HG02623 (cell line): ENCODE results near the gene HORMAD2.
"Not testable (repeated sequence)": the region's sequence is repeated elsewhere in the genome, so short reads cannot be mapped to it uniquely, and the experiment has no call there.

ENCODE experiments used
- ATAC-seq: cut with Tn5 transposase; IDR thresholded peaks from one replicate; pipeline ENCODE4 v1.9.1; 2021; ENCODE audit warnings: moderate library complexity; ENCODE audit not compliant: unreplicated experiment

HORMAD2 gene

DNA sequence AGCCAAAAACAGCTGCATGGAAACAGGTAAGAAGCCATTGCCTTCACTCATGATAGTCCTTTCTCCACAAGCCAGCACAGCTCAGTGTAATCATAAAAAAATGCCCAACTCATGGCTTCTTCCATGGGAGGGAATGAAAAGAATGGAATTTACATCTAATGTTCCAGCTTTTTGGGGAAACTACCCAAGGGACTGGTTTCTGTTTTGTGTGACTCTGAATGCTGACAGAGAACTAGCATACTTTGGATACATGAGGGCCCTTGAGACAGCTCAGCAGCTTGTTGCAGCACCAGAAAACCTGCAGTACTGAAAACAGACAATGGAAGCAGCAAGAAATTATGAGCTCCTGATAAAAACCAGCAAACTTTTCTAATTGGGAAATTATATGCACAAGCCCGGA is 24.2 kb upstream of the HORMAD2 start:
- no peak for ATAC-seq

DNA sequence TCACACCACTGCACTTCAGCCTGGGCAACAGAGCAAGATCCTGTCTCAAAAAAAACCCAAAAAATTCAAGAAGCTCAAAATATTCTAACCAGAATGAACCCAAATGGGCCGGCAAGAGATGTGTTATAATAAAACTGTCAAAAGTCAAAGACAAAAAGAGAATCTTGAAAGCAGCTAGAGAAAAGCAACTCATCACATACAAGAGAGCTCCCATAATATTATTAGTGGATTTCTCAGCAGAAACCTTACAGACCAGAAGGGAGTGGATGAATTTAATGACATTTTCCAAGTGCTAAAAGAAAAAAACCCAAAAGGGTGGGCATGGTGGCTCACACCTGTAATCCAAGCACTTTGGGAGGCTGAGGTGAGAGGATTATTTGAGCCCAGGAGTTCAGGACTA is 22.9 kb upstream of the HORMAD2 start:
- no peak for ATAC-seq

DNA sequence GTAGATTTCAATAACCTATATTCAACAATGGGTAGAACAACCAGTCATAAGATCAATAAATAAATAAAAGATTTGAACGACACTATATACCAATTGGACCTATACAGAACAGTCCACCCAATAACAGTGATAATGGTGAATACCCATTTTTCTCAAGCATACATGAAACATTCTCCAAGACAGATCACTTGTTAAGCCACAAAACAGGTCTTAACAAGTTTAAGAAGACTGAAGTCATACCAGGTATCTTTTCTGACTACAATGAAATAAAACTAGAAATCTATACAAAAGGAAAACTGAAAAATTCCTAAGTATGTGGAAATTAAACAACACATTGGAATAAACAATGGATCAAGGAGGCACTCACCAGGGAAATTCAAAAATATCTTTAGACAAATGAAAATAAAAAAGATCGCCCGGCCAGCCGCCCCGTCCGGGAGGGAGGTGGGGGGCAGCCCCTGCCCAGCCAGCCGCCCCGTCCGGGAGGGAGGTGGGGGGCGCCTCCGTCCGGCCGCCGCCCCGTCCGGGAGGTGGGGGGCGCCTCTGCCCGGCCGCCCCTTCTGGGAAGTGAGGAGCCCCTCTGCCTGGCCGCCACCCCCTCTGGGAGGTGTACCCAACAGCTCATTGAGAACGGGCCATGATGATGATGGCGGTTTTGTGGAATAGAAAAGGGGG is 20.8 kb upstream of the HORMAD2 start:
- not testable (repeated sequence) for ATAC-seq

DNA sequence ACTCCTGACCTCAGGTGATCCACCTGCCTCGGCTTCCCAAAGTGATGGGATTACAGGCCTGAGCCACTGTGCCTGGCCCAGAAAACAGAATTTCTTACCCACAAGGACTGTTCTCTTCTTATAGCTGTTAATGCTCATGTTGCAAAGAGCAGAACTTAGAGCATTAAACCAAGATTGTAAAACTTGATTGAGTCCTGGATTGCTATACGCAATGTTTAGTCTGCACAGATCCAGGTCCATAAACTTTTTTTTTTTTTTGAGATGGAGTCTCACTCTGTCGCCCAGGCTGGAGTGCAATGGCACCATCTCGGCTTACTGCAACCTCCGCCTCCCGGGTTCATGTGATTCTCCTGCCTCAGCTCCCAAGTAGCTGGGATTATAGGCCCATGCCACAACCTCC is 19.2 kb upstream of the HORMAD2 start:
- not testable (repeated sequence) for ATAC-seq

DNA sequence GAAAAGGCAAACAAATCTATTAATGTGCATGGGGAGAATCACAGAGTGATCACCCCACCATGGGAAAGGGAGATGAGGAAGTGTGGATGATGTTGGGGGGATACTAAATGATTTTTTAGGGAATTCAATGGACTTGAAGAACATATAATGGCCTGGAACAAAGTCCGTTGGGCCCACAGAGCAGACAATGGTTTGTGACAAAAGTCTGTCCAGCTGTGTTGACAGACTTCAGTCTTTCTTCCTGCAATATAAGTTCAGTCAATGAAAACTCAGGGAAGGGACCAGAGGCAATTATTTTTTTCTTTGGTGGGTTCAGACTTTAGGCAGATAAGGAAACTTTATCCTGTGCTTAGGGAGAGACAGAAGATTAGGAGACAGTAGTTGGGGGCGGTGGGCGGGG is 18.0 kb upstream of the HORMAD2 start:
- ATAC-seq: no peak

DNA sequence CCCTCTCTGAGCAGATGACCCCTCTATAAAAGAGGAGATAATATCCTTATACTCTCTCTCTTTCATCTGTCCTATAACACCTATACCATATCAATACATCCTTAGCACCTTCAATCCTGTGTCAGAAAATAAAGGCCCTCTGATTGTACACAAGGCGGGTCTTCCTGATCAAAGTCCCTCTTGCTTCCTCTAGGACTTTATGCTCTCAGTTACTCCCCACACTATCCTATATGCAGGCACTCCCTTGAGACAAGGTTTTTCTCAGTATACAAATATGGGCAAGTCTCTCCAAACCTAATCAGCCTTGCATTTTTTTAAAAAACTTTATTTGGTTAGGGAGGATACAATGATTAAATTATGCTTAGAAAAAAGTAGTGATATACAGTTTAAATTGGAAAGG is 17.3 kb upstream of the HORMAD2 start:
- ATAC-seq: no peak

DNA sequence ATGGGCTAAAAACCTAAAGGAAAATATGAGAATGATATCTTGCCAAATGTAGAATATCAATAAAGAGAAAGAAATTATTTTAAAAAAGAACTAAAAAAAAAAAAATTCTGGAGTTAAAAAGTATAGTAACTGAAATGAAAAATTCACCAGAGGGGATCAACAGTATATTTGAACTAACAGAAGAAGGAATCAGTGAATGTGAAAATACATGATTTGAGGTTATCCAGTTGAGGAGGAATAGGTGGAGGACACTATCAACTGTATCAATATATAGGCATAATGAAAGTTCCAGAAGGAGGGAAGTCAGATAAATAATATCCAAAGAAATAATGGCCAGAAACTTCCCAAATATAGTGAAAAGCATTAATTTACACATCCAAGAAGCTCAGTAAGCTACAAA is 16.1 kb upstream of the HORMAD2 start:
- no peak for ATAC-seq

DNA sequence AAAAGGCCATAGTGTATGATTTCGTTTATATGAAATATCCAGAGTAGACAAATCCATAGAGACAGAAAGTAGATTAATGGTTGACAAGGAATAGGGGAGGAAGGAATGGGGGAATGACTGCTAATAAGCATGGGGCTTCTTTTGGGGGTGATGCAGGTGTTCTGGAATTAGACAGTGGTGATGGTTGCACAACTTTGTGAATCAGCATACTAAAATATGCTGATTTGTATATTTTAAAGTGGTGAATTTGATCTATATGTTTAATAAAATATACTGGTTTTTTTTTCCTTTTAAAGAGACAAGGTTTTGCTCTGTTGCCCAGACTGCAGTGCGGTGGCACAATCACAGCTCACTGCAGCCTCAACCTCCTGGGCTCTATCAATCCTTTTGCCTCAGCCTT is 6.5 kb upstream of the HORMAD2 start:
- ATAC-seq: no peak

DNA sequence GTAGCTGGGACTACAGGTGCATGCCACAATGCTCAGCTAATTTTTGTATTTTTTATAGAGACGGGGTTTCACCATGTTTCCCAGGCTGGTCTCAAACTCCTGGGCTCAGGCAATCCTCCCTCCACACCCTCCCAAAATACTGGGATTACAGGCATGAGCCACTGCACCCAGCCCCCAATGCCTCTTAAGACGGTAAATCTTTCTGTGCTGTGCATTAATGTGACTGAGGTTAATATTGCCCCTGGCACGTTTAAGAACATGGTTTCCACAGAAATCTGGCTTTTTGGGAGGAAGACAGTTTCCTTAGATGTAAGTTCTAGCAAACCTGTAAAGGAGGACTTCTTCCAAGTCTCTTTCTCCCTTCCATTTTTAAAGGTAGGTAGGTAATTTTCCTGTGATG is 6.1 kb upstream of the HORMAD2 start:
- ATAC-seq: no peak

DNA sequence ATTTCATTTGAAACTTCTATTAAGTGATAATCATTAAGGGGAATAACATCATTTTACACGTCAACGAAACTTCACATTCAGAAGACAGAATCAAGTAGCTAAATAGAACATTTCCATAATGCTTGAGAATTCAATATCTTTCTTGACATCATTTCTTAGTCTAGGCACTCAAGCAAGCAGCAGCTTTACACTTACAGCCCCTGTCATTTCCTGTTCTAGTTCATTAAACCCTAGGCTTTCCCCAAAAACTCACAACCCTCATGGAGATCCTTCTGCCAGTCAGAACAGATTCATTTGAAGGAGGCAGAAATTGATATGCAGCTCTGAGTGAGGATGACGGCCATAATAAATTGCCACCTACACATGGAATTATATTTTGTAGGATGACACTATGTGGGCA is 5.3 kb upstream of the HORMAD2 start:
- no peak for ATAC-seq

DNA sequence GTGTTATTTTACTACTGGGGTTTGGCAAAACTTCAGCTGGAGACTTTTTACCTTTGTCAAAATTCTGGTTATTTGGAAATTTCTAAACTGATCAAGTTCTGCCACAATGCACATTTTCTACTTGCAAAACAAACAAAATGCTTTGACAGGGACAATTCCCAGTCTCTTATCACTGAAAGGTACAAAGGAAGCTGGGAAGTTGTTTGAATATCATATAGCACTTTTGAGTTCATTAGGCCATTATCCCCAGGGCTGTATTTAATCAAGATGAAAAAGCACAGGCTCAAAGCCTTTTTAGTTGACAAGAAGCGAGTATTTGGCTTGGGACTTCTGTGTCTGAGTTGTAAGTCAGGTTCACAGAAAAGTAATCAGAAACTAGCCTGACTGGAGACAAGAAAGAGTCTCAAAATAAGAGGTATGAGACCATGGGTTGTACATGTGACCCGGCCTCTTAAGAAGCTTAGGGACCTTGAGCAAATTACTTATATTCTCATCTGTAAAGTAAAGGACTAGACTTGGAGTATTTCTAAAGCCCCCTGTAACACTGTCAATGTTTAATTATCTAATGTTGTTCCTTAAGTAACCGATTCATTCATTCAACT is 2.9 kb upstream of the HORMAD2 start:
- ATAC-seq: no peak

DNA sequence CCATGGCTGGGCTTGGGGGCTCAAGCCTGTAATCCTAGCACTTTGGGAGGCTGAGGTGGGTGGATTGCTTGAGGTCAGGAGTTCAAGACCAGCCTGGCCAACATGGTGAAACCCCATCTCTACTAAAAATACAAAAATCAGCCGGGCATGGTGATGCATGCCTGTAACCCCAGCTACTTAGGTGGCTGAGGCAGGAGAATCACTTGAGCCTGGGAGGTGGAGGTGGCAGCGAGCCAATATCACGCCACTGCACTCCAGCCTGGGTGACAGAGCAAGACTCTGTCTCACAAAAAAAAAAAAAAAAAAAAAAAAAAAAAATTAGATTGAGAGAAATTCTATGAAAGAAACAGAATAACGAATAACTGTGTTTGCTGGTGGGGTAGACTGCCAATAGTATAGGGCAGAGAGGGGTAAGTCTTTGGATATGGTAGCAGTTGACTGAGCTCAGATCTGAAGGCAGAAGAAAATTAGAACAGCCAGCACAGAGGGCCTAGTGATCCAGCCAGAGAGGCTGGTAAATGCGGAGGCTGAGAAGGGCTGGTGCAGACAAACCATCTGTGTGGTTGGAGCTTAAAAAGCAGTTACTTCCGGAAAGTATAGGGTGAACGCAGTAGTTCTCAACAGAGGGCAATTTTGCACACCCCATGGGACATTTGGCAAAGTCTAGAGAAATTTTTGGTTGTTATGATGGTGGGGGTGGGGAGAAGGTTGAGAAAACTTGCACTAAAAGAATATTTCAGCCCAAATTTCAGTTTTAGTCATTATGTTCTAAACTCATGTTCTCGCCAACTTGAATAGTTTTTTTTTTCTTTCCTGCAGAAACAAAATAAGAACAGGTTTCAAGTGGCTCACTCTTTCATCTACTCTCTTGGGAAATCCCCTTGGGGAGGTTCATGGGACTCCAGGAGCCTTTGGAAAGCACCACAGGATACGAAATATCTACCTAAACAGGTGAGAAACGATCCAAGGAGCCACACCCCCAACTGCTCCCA is 1.6 kb upstream of the HORMAD2 start:
- no peak for ATAC-seq

DNA sequence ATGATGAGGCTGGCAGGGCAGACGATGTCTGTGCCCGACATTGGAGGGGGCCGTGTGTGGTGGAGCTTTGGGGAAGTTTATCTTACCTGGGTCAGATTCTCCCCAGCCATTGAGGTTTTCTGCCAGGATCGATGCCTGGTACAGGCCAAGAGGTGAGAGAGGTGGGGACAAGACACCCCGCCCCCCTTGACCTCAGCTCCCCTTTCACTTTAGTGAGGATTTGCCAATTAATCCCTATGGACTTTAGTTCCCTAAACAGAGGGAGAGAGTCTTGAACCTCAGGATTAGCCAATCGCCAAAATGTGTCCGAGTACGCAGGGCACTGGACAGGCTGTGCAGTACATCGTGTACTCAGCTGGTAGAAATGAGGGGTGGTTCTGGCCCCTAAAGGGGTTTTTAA is 541 bp downstream of the HORMAD2 start:
- ATAC-seq: no peak

DNA sequence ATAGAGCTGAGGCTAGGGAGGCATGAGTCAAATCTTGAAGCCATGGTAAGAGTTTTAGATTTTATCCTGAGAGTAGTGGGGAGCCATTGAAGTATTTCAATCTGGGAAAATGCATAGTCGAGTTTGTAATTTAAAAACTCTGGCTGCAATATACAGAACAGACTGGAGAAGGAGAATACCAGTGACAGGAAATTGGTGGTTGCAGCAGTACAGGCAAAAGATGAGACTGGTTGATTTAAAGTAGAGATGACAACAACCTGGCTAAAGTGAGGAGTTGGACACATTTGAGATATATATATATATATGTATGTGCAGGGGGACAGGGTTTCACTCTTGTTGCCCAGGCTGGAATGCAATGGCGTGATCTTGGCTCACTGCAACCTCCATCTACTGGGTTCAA is 6.2 kb downstream of the HORMAD2 start:
- ATAC-seq: no peak

DNA sequence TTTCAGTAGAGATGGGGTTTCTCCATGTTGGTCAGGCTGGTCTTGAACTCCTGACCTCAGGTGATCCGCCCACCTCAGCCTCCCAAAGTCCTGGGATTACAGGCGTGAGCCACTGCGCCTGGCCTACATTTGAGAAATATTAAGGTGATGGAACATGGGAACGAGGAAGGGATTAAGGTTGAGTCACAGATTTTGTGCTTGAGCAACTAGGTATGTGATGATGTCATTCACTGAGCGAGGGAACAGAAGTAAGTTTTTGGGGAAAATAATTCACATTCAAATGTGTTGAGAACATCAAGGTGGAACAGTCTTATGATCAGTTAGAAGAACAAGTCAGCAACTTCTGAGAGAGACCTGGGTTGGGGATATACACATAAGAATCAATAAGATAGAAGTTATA is 6.8 kb downstream of the HORMAD2 start:
- ATAC-seq: not testable (repeated sequence)

DNA sequence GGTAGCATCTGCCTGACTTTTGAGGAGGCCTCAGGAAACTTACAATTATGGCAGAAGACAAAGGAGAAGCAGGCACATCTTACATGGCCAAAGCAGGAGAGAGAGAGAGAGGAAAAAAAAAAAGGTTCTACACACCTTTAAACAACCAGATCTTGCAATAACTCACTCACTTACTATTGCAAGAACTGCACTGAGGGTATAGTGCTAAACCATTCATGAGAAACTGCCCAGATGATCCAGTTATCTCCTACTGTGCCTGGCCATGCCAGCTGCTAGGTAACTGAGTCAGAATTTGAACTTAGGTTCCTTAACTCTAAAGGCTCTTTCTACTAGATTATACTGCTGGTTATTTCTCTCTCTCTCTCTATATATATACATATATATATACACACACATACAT is 7.3 kb downstream of the HORMAD2 start:
- no peak for ATAC-seq

DNA sequence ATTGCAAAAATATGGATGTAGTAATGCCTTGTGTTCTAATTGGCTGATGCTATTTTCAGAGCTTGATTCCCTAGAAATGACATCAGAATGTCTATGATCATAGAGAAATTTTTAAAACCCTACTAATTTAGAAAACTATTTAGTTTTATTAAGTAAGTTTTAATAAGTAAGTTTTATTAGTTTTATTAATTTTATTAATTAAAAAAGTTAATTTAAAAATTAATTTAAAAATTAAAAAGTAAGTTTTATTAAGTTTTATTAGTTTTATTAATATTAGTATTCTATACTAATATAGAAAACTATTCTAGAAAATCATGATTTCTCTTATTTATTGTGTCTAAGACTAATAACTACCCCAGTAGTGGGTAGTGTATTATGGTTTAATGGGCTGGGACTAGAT is 8.2 kb downstream of the HORMAD2 start:
- no peak for ATAC-seq

DNA sequence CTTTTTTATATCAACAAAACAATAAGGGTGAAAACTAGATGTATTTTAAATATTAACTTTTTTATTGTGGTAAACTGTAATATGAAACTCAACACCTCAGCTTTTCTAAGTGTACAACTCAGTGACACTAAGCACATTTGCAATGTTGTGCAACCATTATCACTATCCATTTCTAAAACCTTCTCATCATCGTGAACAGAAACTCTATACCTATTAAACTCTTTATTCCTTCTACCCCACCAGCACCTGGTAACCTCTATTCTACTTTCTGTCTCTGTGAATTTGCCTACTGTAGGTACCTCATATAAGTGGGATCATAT is 9.4 kb downstream of the HORMAD2 start:
- ATAC-seq: no peak

DNA sequence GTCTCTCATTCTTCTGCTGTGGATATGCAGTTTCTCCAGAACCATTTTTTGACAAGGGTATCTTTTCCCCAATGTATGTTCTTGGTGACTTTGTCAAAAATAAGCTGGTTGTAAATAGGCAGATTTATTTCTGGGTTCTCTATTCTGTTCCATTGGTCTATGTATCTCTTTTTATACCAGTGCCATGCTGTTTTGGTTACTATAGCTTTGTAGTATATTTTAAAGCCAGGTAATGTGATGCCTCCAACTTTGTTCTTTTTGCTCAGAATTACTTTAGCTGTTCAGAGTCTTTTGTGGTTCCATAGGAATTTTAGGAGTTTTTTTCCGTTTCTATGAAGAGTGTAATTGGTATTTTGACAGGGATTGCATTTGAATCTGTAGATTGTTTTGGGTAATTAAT is 12.4 kb downstream of the HORMAD2 start:
- no peak for ATAC-seq

DNA sequence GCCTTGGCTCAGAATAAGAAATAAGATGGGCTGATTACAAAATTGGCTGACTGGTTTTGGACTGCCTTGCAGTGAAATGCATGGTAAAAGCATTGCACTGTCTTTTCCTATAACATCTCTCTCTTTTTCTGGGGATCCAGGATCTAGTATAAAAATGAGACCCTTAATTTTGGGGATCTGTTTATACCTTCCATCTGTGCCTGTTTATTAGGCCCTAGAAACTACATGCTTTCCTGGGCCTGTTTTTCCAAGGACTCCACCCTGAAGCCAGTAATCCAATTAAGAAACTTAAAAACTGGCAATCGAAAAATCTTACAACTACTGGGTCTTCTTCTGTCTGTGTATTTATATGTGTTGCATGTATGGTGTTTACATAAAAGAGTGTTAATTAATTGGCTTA is 14.5 kb downstream of the HORMAD2 start:
- ATAC-seq: no peak

DNA sequence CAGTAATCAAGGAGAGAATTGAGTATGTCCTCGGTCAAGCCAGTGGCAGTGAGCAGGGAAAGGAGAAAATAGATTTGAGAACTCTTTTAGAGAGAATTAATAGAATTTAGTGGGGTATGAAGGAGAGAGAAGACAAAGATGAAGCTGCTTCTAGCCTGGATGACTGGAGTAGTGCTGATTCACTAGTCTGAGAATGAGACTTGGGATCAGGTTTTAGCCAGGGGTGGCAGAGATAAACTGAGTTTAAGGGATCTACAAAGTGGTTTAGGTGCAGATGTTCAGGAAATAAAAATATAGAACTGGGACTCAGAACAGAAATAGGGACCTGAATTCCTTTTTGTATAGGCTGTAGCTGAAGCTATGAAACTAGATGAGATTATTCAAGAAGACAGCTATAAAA is 17.6 kb downstream of the HORMAD2 start:
- no peak for ATAC-seq

DNA sequence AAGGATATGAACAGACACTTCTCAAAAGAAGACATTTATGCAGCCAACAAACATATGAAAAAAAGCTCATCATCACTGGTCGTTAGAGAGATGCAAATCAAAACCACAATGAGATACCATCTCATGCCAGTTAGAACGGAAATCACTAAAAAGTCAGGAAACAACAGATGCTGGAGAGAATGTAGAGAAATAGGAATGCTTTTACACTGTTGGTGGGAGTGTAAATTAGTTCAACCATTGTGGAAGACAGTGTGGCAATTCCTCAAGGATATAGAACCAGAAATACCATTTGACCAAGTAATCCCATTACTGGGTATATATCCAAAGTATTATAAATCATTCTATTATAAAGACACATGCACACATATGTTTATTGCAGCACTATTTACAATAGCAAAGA is 20.5 kb downstream of the HORMAD2 start:
- ATAC-seq: not testable (repeated sequence)
